ENCODE data around the gene LAMP1. TPM values are rescaled to one million over a fixed set of nuclear protein-coding genes. Genes with fewer than 3 reads are reported as not detected.

LAMP1 gene
- total and polyA plus RNA-seq, 12 donors: 35.9 to 153 (median 97.3) TPM

- ATAC-seq: no peak
- H3K9me3 ChIP-seq: no peaks in the 10 kb centered on the region
- H3K4me3 ChIP-seq: no peak overlapping the region
- DNase-seq: no peak
- no peaks in the 10 kb centered on the region for H3K36me3 ChIP-seq
- TF ChIP-seq CTCF (IDR thresholded peaks at IDR 0.05): no peak
- 87 to 89% methylated on average over 6 of the region's 6 CpGs for WGBS, 2 donors
- H3K27me3 ChIP-seq: peaks cover 0 to 59% (median 21%) of the 10 kb centered on the region in 7 donors
- peaks cover 0 to 13% (median 8%) of the 10 kb centered on the region in 9 donors for H3K4me1 ChIP-seq
- intact Hi-C loops (cut with DNase I): no loop called here
- no peak overlapping the region for H3K27ac ChIP-seq
Measured at GRCh38 chr13:113360446-113360845, 63.4 kb downstream of the LAMP1 start.

DNA sequence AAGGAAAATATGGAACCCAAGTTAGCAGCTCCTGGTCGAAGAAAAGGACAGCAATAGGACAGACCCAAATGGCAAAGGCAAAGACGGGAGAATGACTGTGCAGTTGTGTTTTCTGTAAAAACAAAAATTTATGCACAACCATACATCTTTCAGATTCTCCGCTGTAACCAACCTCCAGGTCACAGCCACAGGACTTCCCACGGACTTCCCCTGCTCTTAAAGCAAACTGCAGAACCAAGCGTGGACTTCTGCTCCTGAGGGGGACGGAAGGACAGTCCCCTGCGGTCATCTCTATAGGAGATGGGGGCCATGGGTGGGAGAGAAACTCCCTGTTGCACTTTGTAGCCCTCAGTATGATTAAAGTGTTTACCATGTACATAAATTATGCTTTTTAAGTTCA, 64.4 kb downstream of the LAMP1 start:
- 68 to 75% methylated on average over 7 of the region's 7 CpGs for WGBS, 2 donors
- Histone ChIP-seq H3K9me3 (no peaks in the 10 kb centered on the region), H3K4me3 (no peak overlapping the region), H3K27me3 (peaks cover 0 to 67% (median 29%) of the 10 kb centered on the region in 7 donors), H3K36me3 (no peaks in the 10 kb centered on the region), H3K27ac (no peak overlapping the region), H3K4me1 (peaks cover 0 to 13% (median 8%) of the 10 kb centered on the region in 9 donors)
- intact Hi-C loops (cut with DNase I): no loop called here
- no peak for TF ChIP-seq CTCF (IDR thresholded peaks at IDR 0.05)
- DNase-seq (no peak), ATAC-seq (no peak)

DNA sequence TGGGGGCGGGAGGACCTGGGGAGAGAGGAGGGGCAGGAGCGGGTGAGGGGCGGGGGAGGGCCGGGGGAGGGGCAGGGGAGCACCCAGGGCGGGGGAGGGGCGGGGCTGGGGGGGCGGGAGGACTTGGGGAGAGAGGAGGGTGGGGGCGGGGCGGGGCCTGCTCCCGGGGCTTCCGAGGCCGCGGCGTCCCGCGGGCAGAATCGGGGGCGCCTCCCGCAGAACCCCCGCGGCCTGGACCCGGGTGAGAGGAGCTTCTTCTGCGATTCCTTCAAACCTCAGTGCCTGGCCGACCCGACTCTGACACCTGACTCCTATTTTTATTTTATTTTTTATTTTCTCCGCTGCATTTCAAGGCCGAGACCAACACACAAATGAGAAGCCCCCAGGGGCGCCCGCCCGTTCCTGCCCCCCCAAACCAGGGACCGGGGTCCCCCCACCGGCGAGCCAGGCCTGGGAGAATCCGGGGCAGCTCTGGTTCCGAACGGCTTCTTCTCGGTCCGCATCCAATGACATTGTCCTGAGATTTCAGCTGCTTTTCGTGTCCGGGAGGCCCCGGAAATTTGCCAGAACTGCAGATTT, 67.4 kb downstream of the LAMP1 start:
- TF ChIP-seq CTCF (IDR thresholded peaks at IDR 0.05): no peak
- peak overlapping the region in 9 of 10 donors; percentile 32 to 56 (median 52) for H3K4me3 ChIP-seq
- 19 to 22% methylated on average over 25 to 34 of the region's 41 CpGs for WGBS, 2 donors
- H3K27me3 ChIP-seq: peaks cover 0 to 62% (median 29%) of the 10 kb centered on the region in 7 donors
- ATAC-seq (peak in 5 of 8 donors; percentile 39 to 56 (median 47)), DNase-seq (no peak)
- no peaks in the 10 kb centered on the region for H3K9me3 ChIP-seq
- peak overlapping the region in 5 of 10 donors; percentile 21 to 73 (median 63) for H3K27ac ChIP-seq
- H3K4me1 ChIP-seq: peaks cover 0 to 13% (median 8%) of the 10 kb centered on the region in 9 donors
- intact Hi-C loops (cut with DNase I): no loop called here
- no peaks in the 10 kb centered on the region for H3K36me3 ChIP-seq

- H3K27me3 ChIP-seq: peaks cover 0 to 56% (median 29%) of the 10 kb centered on the region in 7 donors
- ATAC-seq (peak in 6 of 8 donors; percentile 15 to 54 (median 44)), DNase-seq (no peak)
- WGBS, 2 donors: 81 to 86% methylated on average over 41 of the region's 41 CpGs
- TF ChIP-seq CTCF (IDR thresholded peaks at IDR 0.05): no peak
- intact Hi-C loops (cut with DNase I): no loop called here
- H3K27ac ChIP-seq: peak overlapping the region in 5 of 10 donors; percentile 21 to 73 (median 63)
- peak overlapping the region in 9 of 10 donors; percentile 32 to 56 (median 52) for H3K4me3 ChIP-seq
- H3K36me3 ChIP-seq: no peaks in the 10 kb centered on the region
- H3K4me1 ChIP-seq: peaks cover 0 to 13% (median 8%) of the 10 kb centered on the region in 9 donors
- H3K9me3 ChIP-seq: no peaks in the 10 kb centered on the region
Measured at GRCh38 chr13:113364901-113365582, 68.0 kb downstream of the LAMP1 start.
